Keratinocyte (primary cell): Measurements from ENCODE around the gene KDM1B.

Source experiments
- CTCF ChIP-seq, 3 experiments: IDR thresholded peaks in 1 of 3; conservative IDR thresholded peaks in 1 of 3; optimal IDR thresholded peaks in 1 of 3; 2 replicates in 2 of 3; 3 replicates in 1 of 3; pipeline versions ENCODE3 to v1.5.1; 2011; ENCODE audit warnings: low read length in 3 of 3, mild to moderate bottlenecking in 3 of 3, moderate library complexity in 2 of 3, control low read depth in 1 of 3, inconsistent platforms in 1 of 3; ENCODE audit not compliant: insufficient read depth in 2 of 3; ENCODE audit errors: extremely low read depth in 1 of 3
- EZH2 ChIP-seq: IDR thresholded peaks from one replicate; pipeline ENCODE4 v1.6.1; 2012; ENCODE audit warnings: inconsistent platforms, mild to moderate bottlenecking, low read length, moderate library complexity

- TF ChIP-seq EZH2 (no peak), CTCF (optimal IDR thresholded peaks at IDR 0.05 in 1 of 3, IDR thresholded peaks at IDR 0.05 in 1 of 3, conservative IDR thresholded peaks at IDR 0.05 in 1 of 3; ENCODE audit: extremely low read depth in 1 of 3, insufficient read depth in 2 of 3, low read length in 3 of 3) (no peak)
Measured at GRCh38 chr6:18147616-18148015, 7.6 kb upstream of the KDM1B start.
